A549 (cell line): ENCODE results near the gene B3GALNT2. TPM values are rescaled to one million over a fixed set of nuclear protein-coding genes. Genes with fewer than 3 reads are reported as not detected.
"Not testable (repeated sequence)": the region's sequence is repeated elsewhere in the genome, so short reads cannot be mapped to it uniquely, and the experiment has no call there.

ENCODE experiments used
- ATAC-seq, 2 experiments: fragments of 200-7000 bp in 1 of 2; fragments of >200 bp in 1 of 2; cut with Nextera tagmentation in 1 of 2; cut with Tn5 transposase in 1 of 2; 3 replicates each; pipeline versions ENCODE4 v1.8.0 to v1.9.1; 2018 to 2020; ENCODE audit warnings: mild to moderate bottlenecking in 1 of 2, moderate library complexity in 1 of 2
- CTCF ChIA-PET: fragments of 300-600 bp; sonication (Branson Sonifier 250); formaldehyde crosslinking; extraction: SDS; loops from one replicate; lab custom pipeline; 2021; ENCODE audit warnings: antibody characterized with exemption, inconsistent platforms; lab: Yijun Ruan, JAX
- POLR2A ChIA-PET: fragments of 350-600 bp; formaldehyde crosslinking; extraction: SDS; loops from one replicate; lab custom pipeline; 2021; ENCODE audit warnings: antibody characterized with exemption, inconsistent platforms; lab: Yijun Ruan, JAX
- DNase-seq, 2 experiments: peaks; one replicate each; pipeline versions ENCODE4 v3.0.0 to v3.0.0-alpha.2; 2011 to 2016; ENCODE audit warnings: low read depth in 1 of 2, low spot score in 1 of 2
- FAIRE-seq: peaks from 2 replicates; lab custom pipeline; 2011; peaks lifted over from hg19 to GRCh38; lab: Jason Lieb, UNC
- H3K27ac ChIP-seq, 2 experiments: fragments of >200 bp; sonication (Bioruptor Twin); formaldehyde crosslinking; 3 replicates each; pipeline ENCODE4 v1.5.1; 2016 to 2017
- H3K4me1 ChIP-seq: fragments of >200 bp; sonication (Bioruptor Twin); formaldehyde crosslinking; 3 replicates; pipeline ENCODE4 v1.6.1; 2016
- H3K4me2 ChIP-seq: fragments of >200 bp; sonication (Bioruptor Twin); formaldehyde crosslinking; 3 replicates; pipeline ENCODE4 v1.6.1; 2016
- H3K4me3 ChIP-seq: fragments of >200 bp; sonication (Bioruptor Twin); formaldehyde crosslinking; 3 replicates; pipeline ENCODE4 v1.5.1; 2016
- H3K9me3 ChIP-seq: fragments of >200 bp; sonication (Bioruptor Twin); formaldehyde crosslinking; 3 replicates; pipeline ENCODE4 v1.6.1; 2016
- ATOH8 ChIP-seq: fragments of 250-450 bp; sonication (Bioruptor Pico); IDR thresholded peaks from 2 replicates; pipeline ENCODE4 v1.5.0; 2020; ENCODE audit warnings: low read depth, mild to moderate bottlenecking, moderate library complexity
- BCL3 ChIP-seq: fragments of >200 bp; sonication (Bioruptor Twin); formaldehyde crosslinking; IDR thresholded peaks from 3 replicates; pipeline ENCODE4 v1.6.1; 2016
- CHD2 ChIP-seq: fragments of 150-350 bp; IDR thresholded peaks from 2 replicates; pipeline ENCODE4 v1.6.1; 2014; ENCODE audit warnings: low read length; ENCODE audit not compliant: partially characterized antibody
- FOXS1 ChIP-seq: fragments of 250-450 bp; sonication (Bioruptor Pico); IDR thresholded peaks from 2 replicates; pipeline ENCODE4 v1.5.0; 2020; ENCODE audit warnings: mild to moderate bottlenecking, moderate library complexity
- HEYL ChIP-seq: fragments of 250-450 bp; sonication (Bioruptor Pico); IDR thresholded peaks from 2 replicates; pipeline ENCODE4 v1.8.0; 2021; ENCODE audit warnings: mild to moderate bottlenecking, moderate library complexity
- HOXA7 ChIP-seq: fragments of 250-450 bp; sonication (Bioruptor Pico); IDR thresholded peaks from 2 replicates; pipeline ENCODE4 v1.5.0; 2020; ENCODE audit warnings: mild to moderate bottlenecking, moderate library complexity
- PHF8 ChIP-seq: fragments of 200-600 bp; sonication (generic); IDR thresholded peaks from 2 replicates; pipeline ENCODE4 v1.6.1; 2016; ENCODE audit warnings: low read depth, mild to moderate bottlenecking, antibody characterized with exemption, moderate library complexity, borderline replicate concordance
- POLR2A ChIP-seq: IDR thresholded peaks from 2 replicates; pipeline ENCODE4 v1.6.1; 2012; ENCODE audit warnings: mild to moderate bottlenecking, low read length
- RFX5 ChIP-seq: fragments of 450-650 bp; IDR thresholded peaks from 2 replicates; pipeline ENCODE4 v1.7.1; 2014; ENCODE audit warnings: antibody characterized with exemption, mild to moderate bottlenecking, moderate library complexity
- ZSCAN20 ChIP-seq: fragments of 250-450 bp; sonication (Bioruptor Pico); IDR thresholded peaks from 2 replicates; pipeline ENCODE4 v1.8.0; 2022; ENCODE audit warnings: mild to moderate bottlenecking, moderate library complexity
- WGBS: methylation state at CpG from one replicate; pipeline ENCODE4 v1.1.6; 2017; ENCODE audit errors: missing lambda C conversion rate; 5-methylcytosine and 5-hydroxymethylcytosine counted together
- polyA plus RNA-seq, 4 experiments: library from polyadenylated mRNA; depleted of rRNA in 3 of 4; stranded (reverse); fragments of >200 nt; fragmentation: RNase III in 1 of 4; extraction: RNeasy Plus Mini Kit Qiagen cat#74134 plus additional on column Dnase treatment in 1 of 4; gene quantifications; 2 replicates in 3 of 4; 3 replicates in 1 of 4; pipeline ENCODE4 v1.2.3, GENCODE V29; 2011 to 2017
- TF ChIP-seq, protein P1 (sequence below): fragments of 200-600 bp; sonication (generic); IDR thresholded peaks from 2 replicates; pipeline ENCODE4 v1.6.1; 2016; ENCODE audit warnings: antibody characterized with exemption, mild to moderate bottlenecking, moderate library complexity

The B3GALNT2 gene
- polyA plus RNA-seq, 2 of the 4 experiments (the other 2 are of a cell fraction), result 17.3 to 39.6 TPM

DNA sequence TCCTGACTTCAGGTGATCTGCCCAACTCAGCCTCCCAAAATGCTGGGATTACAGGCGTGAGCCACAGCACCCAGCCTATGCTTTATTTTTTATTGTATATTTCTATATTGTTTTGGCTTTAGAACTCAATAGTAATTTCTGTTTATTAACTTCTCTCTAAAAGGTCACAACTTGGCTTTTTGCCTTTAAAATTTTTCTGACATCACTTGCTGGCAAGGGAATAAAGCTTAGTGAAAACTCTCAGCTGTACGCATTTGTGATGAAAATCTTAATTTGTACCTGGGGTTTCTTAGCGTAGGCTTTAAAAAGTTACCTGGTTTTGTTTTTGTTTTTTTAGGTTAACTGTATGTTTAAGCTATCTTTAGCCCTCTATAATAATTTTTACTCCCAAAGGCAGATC is 36.2 kb downstream of the B3GALNT2 start:
- 91% methylated on average over 3 of the region's 3 CpGs for WGBS
- ChIA-PET CTCF (interaction anchor here (0.6 to 1.1 kb wide), 5 partner anchors 13 to 247 kb away, joined by 3 to 5 read pairs (median 3); no protein-coding TSS in a partner anchor), POLR2A (interaction anchor here (1.1 kb wide), 1 partner anchor 36 kb away, joined by 3 read pairs; the partner anchor contains the start of gene B3GALNT2)
- H3K9me3 ChIP-seq, result no peaks in the 10 kb centered on the region
- no peak overlapping the region for H3K27ac ChIP-seq
- no peak for ATAC-seq
- no peak for DNase-seq
- H3K4me3 ChIP-seq, result no peak overlapping the region
- H3K4me1 ChIP-seq, result no peaks in the 10 kb centered on the region
- no peak for FAIRE-seq
- TF ChIP-seq ATOH8 (CRISPR knock-in tag), result no peak
- no peak for TF ChIP-seq PHF8
- no peak overlapping the region for H3K4me2 ChIP-seq

DNA sequence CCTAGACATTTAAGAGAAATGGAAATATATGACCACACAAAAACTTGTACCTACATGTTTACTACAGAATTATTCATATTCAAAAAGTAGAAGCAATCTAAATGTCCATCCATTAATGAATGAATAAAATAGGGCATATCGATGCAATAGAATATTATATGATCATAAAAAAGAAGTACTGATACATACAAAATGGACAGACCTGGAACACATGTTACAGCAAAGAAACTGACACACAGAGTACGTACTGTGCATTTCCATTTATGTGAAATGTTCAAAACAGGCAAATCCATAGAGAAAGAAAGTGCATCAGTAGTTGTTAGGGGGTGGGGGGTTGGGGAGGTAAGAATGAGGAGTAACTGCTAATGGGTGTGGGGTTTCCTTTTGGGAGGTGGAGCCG is 39.2 kb downstream of the B3GALNT2 start:
- Histone ChIP-seq H3K27ac (no peak overlapping the region), H3K4me3 (no peak overlapping the region), H3K4me1 (no peaks in the 10 kb centered on the region), H3K4me2 (no peak overlapping the region), H3K9me3 (no peaks in the 10 kb centered on the region)
- POLR2A ChIA-PET, result no interaction called here
- WGBS, result 79% methylated on average over 3 of the region's 3 CpGs
- DNase-seq (no peak), ATAC-seq (no peak)
- CTCF ChIA-PET, result no interaction called here
- no peak for TF ChIP-seq ZSCAN20 (CRISPR knock-in tag)
- TF ChIP-seq, all 56 proteins: peak for 0
- FAIRE-seq, result no peak

GRCh38 chr1:235462832-235463231 is 41.4 kb downstream of the B3GALNT2 start:
- FAIRE-seq, H3K9me3 ChIP-seq, H3K4me2 ChIP-seq, H3K4me1 ChIP-seq, H3K4me3 ChIP-seq, H3K27ac ChIP-seq, DNase-seq, ATAC-seq, CTCF ChIA-PET: not testable (repeated sequence)
- 97% methylated on average over 3 of the region's 3 CpGs for WGBS
- POLR2A ChIA-PET, result interaction anchor here (0.7 kb wide), 1 partner anchor 311 kb away, joined by 3 read pairs; no protein-coding TSS in a partner anchor

- Histone ChIP-seq H3K9me3 (no peaks in the 10 kb centered on the region), H3K4me1 (no peaks in the 10 kb centered on the region), H3K4me3 (no peak overlapping the region), H3K27ac (no peak overlapping the region), H3K4me2 (no peak overlapping the region)
- DNase-seq, result no peak
- WGBS, result 89% methylated on average over 1 of the region's 1 CpG
- CTCF ChIA-PET, result interaction anchor here (1.1 kb wide), 1 partner anchor 42 kb away, joined by 3 read pairs; the partner anchor contains the start of gene B3GALNT2
- POLR2A ChIA-PET, result no interaction called here
- ATAC-seq, result no peak
- FAIRE-seq, result no peak
- TF ChIP-seq CHD2 (no peak), POLR2A (no peak), HEYL (CRISPR knock-in tag) (no peak), ZSCAN20 (CRISPR knock-in tag) (no peak), RFX5 (no peak), FOXS1 (CRISPR knock-in tag) (no peak), BCL3 (no peak), PHF8 (no peak), HOXA7 (CRISPR knock-in tag) (no peak)
- TF ChIP-seq, protein P1, sequence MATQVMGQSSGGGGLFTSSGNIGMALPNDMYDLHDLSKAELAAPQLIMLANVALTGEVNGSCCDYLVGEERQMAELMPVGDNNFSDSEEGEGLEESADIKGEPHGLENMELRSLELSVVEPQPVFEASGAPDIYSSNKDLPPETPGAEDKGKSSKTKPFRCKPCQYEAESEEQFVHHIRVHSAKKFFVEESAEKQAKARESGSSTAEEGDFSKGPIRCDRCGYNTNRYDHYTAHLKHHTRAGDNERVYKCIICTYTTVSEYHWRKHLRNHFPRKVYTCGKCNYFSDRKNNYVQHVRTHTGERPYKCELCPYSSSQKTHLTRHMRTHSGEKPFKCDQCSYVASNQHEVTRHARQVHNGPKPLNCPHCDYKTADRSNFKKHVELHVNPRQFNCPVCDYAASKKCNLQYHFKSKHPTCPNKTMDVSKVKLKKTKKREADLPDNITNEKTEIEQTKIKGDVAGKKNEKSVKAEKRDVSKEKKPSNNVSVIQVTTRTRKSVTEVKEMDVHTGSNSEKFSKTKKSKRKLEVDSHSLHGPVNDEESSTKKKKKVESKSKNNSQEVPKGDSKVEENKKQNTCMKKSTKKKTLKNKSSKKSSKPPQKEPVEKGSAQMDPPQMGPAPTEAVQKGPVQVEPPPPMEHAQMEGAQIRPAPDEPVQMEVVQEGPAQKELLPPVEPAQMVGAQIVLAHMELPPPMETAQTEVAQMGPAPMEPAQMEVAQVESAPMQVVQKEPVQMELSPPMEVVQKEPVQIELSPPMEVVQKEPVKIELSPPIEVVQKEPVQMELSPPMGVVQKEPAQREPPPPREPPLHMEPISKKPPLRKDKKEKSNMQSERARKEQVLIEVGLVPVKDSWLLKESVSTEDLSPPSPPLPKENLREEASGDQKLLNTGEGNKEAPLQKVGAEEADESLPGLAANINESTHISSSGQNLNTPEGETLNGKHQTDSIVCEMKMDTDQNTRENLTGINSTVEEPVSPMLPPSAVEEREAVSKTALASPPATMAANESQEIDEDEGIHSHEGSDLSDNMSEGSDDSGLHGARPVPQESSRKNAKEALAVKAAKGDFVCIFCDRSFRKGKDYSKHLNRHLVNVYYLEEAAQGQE, result no peak
Observed at GRCh38 chr1:235461954-235462353, 42.3 kb downstream of the B3GALNT2 start.
